Subcutaneous adipose tissue (tissue), 4 donors: Measurements from ENCODE around the gene HS6ST3. TPM values are rescaled to one million over a fixed set of nuclear protein-coding genes. Genes with fewer than 3 reads are reported as not detected.

ENCODE experiments used
- CTCF ChIP-seq: fragments of 450-650 bp; IDR thresholded peaks from one replicate; pipeline ENCODE4 v1.5.1; 2016; ENCODE audit warnings: low read depth, mild to moderate bottlenecking, control low read depth, antibody characterized with exemption, moderate library complexity
- total RNA-seq, 4 donors: library from RNA; depleted of rRNA; stranded (reverse); fragments of >200 nt; gene quantifications; one replicate each; pipeline ENCODE4 v1.1.0, GENCODE V29; 2016

HS6ST3 gene
- total RNA-seq, 4 donors from 2014 or later: 0.33 to 1.3 (median 0.99) TPM

GRCh38 chr13:96071504-96071903 is 18.4 kb upstream of the HS6ST3 start:
- no peak for TF ChIP-seq CTCF

GRCh38 chr13:96072392-96072791 is 17.5 kb upstream of the HS6ST3 start:
- TF ChIP-seq CTCF: no peak

- no peak for TF ChIP-seq CTCF
These were observed 13.9 kb upstream of the HS6ST3 start for GRCh38 chr13:96075953-96076543.

- no peak for TF ChIP-seq CTCF
These were observed 9.2 kb upstream of the HS6ST3 start for GRCh38 chr13:96080676-96081075.

- no peak for TF ChIP-seq CTCF
These were observed 8.0 kb upstream of the HS6ST3 start for GRCh38 chr13:96081888-96082287.

GRCh38 chr13:96082640-96083039 is 7.3 kb upstream of the HS6ST3 start:
- no peak for TF ChIP-seq CTCF

GRCh38 chr13:96086736-96087135 is 3.2 kb upstream of the HS6ST3 start:
- TF ChIP-seq CTCF: no peak
